ENCODE results near the gene PPA2. TPM values are rescaled to one million over a fixed set of nuclear protein-coding genes. Genes with fewer than 3 reads are reported as not detected.

PPA2 gene
- total RNA-seq, 1 experiment from 2014 or later, result 54.6 TPM

- BruUV-seq (replicated peaks), result no TSS peak
- Histone ChIP-seq H3K36me3 (ENCODE audit: control insufficient read depth, insufficient read depth, low read length) (no peaks in the 10 kb centered on the region), H3K9me3 (ENCODE audit: control insufficient read depth, insufficient read depth, low read depth, low read length) (no peaks in the 10 kb centered on the region), H3K27ac (ENCODE audit: low read length) (no peak overlapping the region), H3K4me1 (ENCODE audit: control insufficient read depth, insufficient read depth, low read length) (no peaks in the 10 kb centered on the region), H3K27me3 (ENCODE audit: control insufficient read depth, insufficient read depth, low read length) (no peaks in the 10 kb centered on the region), H3K4me3 (ENCODE audit: low read depth in 2 of 2, low read length in 2 of 2) (no peak overlapping the region)
- in situ Hi-C loops (cut with HindIII; ENCODE audit: low pct_unique_long_range_greater_than_20kb, low sequenced_read_pairs), result no loop called here
- POLR2A ChIA-PET, result no interaction called here
- DNase-seq (ENCODE audit: low read depth, low spot score) (no peak), ATAC-seq (no peak)
- CTCF ChIA-PET, result no interaction called here
- intact Hi-C loops (cut with micrococcal nuclease; ENCODE audit: unreplicated experiment), result no loop called here
- no peak for TF ChIP-seq CTCF (IDR thresholded peaks at IDR 0.05)
- TF ChIP-seq REST (IDR thresholded peaks at IDR 0.05; ENCODE audit: insufficient read depth in 1 of 2, low read depth in 2 of 2, low read length in 1 of 2), result no peak
- TF ChIP-seq TCF7L2 (IDR thresholded peaks at IDR 0.05; ENCODE audit: low read depth, low read length), result no peak
- no peak for TF ChIP-seq SIN3A (IDR thresholded peaks at IDR 0.05; ENCODE audit: borderline replicate concordance, insufficient read depth, low read depth, low read length)
- TF ChIP-seq POLR2AphosphoS5 (IDR thresholded peaks at IDR 0.05; ENCODE audit: low read depth, low read length), result no peak
These were observed 30.9 kb upstream of the PPA2 start for GRCh38 chr4:105504744-105505143.

- in situ Hi-C loops (cut with HindIII; ENCODE audit: low pct_unique_long_range_greater_than_20kb, low sequenced_read_pairs), result no loop called here
- no peaks in the 10 kb centered on the region for H3K36me3 ChIP-seq (ENCODE audit: control insufficient read depth, insufficient read depth, low read length)
- no peak for ATAC-seq
- BruUV-seq (replicated peaks), result no TSS peak
- H3K9me3 ChIP-seq (ENCODE audit: control insufficient read depth, insufficient read depth, low read depth, low read length), result no peaks in the 10 kb centered on the region
- H3K4me3 ChIP-seq (ENCODE audit: low read depth in 2 of 2, low read length in 2 of 2), result no peak overlapping the region
- TF ChIP-seq CTCF (IDR thresholded peaks at IDR 0.05), result no peak
- TF ChIP-seq REST (IDR thresholded peaks at IDR 0.05; ENCODE audit: insufficient read depth in 1 of 2, low read depth in 2 of 2, low read length in 1 of 2), result no peak
- TF ChIP-seq POLR2AphosphoS5 (IDR thresholded peaks at IDR 0.05; ENCODE audit: low read depth, low read length), result no peak
- TF ChIP-seq TCF7L2 (IDR thresholded peaks at IDR 0.05; ENCODE audit: low read depth, low read length), result no peak
- no peak for TF ChIP-seq SIN3A (IDR thresholded peaks at IDR 0.05; ENCODE audit: borderline replicate concordance, insufficient read depth, low read depth, low read length)
- no peak overlapping the region for H3K27ac ChIP-seq (ENCODE audit: low read length)
- H3K4me1 ChIP-seq (ENCODE audit: control insufficient read depth, insufficient read depth, low read length), result no peaks in the 10 kb centered on the region
- intact Hi-C loops (cut with micrococcal nuclease; ENCODE audit: unreplicated experiment), result no loop called here
- H3K27me3 ChIP-seq (ENCODE audit: control insufficient read depth, insufficient read depth, low read length), result no peaks in the 10 kb centered on the region
- ChIA-PET POLR2A (no interaction called here), CTCF (no interaction called here)
- DNase-seq (ENCODE audit: low read depth, low spot score), result no peak
These were observed 29.6 kb upstream of the PPA2 start for GRCh38 chr4:105503484-105503883.
